DMS114 treated with DMSO at 0.1 percent for 48 hours (cell line): ENCODE measurements around the gene NIT2.

Experiments used
- DNase-seq: peaks from one replicate; lab custom pipeline; 2025; ENCODE audit not compliant: unreplicated experiment; lab: John Stamatoyannopoulos, UW

NIT2 gene

GRCh38 chr3:100395679-100396431 lies 61.3 kb downstream of the NIT2 start:
- no peak for DNase-seq

GRCh38 chr3:100396967-100397366 lies 62.4 kb downstream of the NIT2 start:
- no peak for DNase-seq

- no peak for DNase-seq
Observed at GRCh38 chr3:100399341-100400071, 64.9 kb downstream of the NIT2 start.

- peak; percentile 17 for DNase-seq
Observed at GRCh38 chr3:100400419-100400779, 65.8 kb downstream of the NIT2 start.

- peak; percentile 96 for DNase-seq
Observed at GRCh38 chr3:100400780-100401673, 66.5 kb downstream of the NIT2 start, which contains the start of the genes LNP1 and TOMM70. LNP1 (plus strand) TSS chr3:100401539; CDS start chr3:100429730, 28,191 bp downstream. TOMM70 (minus strand) TSS chr3:100401089; CDS start chr3:100400949, 140 bp downstream.

GRCh38 chr3:100401674-100402041 lies 67.1 kb downstream of the NIT2 start:
- no peak for DNase-seq

- peak; percentile 14 for DNase-seq
Observed at GRCh38 chr3:100402256-100402655, 67.7 kb downstream of the NIT2 start.

- DNase-seq: no peak
Observed at GRCh38 chr3:100402891-100403290, 68.3 kb downstream of the NIT2 start.

- DNase-seq: peak; percentile 8
Observed at GRCh38 chr3:100403362-100404249, 69.0 kb downstream of the NIT2 start.

GRCh38 chr3:100404250-100404548 lies 69.6 kb downstream of the NIT2 start:
- no peak for DNase-seq

GRCh38 chr3:100407164-100407563 lies 72.6 kb downstream of the NIT2 start:
- no peak for DNase-seq

- DNase-seq: no peak
Observed at GRCh38 chr3:100407977-100408532, 73.5 kb downstream of the NIT2 start.
